ENCODE measurements around the gene GALNT16.

GALNT16 gene

GRCh38 chr14:69300601-69301221 is 40.8 kb downstream of the GALNT16 start:
- H3K4me3 ChIP-seq (ENCODE audit: low read depth, low read length), result no peak overlapping the region
- H3K36me3 ChIP-seq (ENCODE audit: control insufficient read depth, insufficient read depth, low read length), result no peaks in the 10 kb centered on the region
- H3K27ac ChIP-seq (ENCODE audit: low read depth, low read length), result no peak overlapping the region
- no peaks in the 10 kb centered on the region for H3K4me1 ChIP-seq (ENCODE audit: control insufficient read depth, insufficient read depth, low read length)
- H3K27me3 ChIP-seq (ENCODE audit: control insufficient read depth, insufficient read depth, low read length), result no peaks in the 10 kb centered on the region
- no peak overlapping the region for H3K9ac ChIP-seq (ENCODE audit: low read depth, low read length)
- H3K9me3 ChIP-seq (ENCODE audit: control insufficient read depth, insufficient read depth, low read length), result no peaks in the 10 kb centered on the region

- Histone ChIP-seq H3K4me3 (ENCODE audit: low read depth, low read length) (no peak overlapping the region), H3K4me1 (ENCODE audit: control insufficient read depth, insufficient read depth, low read length) (no peaks in the 10 kb centered on the region), H3K27ac (ENCODE audit: low read depth, low read length) (no peak overlapping the region), H3K9ac (ENCODE audit: low read depth, low read length) (no peak overlapping the region), H3K27me3 (ENCODE audit: control insufficient read depth, insufficient read depth, low read length) (no peaks in the 10 kb centered on the region), H3K36me3 (ENCODE audit: control insufficient read depth, insufficient read depth, low read length) (no peaks in the 10 kb centered on the region), H3K9me3 (ENCODE audit: control insufficient read depth, insufficient read depth, low read length) (no peaks in the 10 kb centered on the region)
These were observed 43.1 kb downstream of the GALNT16 start for GRCh38 chr14:69303086-69303485.

- no peak overlapping the region for H3K9ac ChIP-seq (ENCODE audit: low read depth, low read length)
- H3K9me3 ChIP-seq (ENCODE audit: control insufficient read depth, insufficient read depth, low read length), result no peaks in the 10 kb centered on the region
- H3K27ac ChIP-seq (ENCODE audit: low read depth, low read length), result no peak overlapping the region
- H3K4me1 ChIP-seq (ENCODE audit: control insufficient read depth, insufficient read depth, low read length), result peaks cover 9% of the 10 kb centered on the region; the same call in 1 of the 2 replicates
- H3K27me3 ChIP-seq (ENCODE audit: control insufficient read depth, insufficient read depth, low read length), result no peaks in the 10 kb centered on the region
- no peak overlapping the region for H3K4me3 ChIP-seq (ENCODE audit: low read depth, low read length)
- no peaks in the 10 kb centered on the region for H3K36me3 ChIP-seq (ENCODE audit: control insufficient read depth, insufficient read depth, low read length)
These were observed 52.6 kb downstream of the GALNT16 start for GRCh38 chr14:69312608-69313007.

GRCh38 chr14:69313176-69313575 is 53.2 kb downstream of the GALNT16 start:
- Histone ChIP-seq H3K4me1 (ENCODE audit: control insufficient read depth, insufficient read depth, low read length) (peaks cover 13% of the 10 kb centered on the region; the same call in 1 of the 2 replicates), H3K36me3 (ENCODE audit: control insufficient read depth, insufficient read depth, low read length) (no peaks in the 10 kb centered on the region), H3K4me3 (ENCODE audit: low read depth, low read length) (no peak overlapping the region), H3K9ac (ENCODE audit: low read depth, low read length) (no peak overlapping the region), H3K27me3 (ENCODE audit: control insufficient read depth, insufficient read depth, low read length) (no peaks in the 10 kb centered on the region), H3K9me3 (ENCODE audit: control insufficient read depth, insufficient read depth, low read length) (no peaks in the 10 kb centered on the region), H3K27ac (ENCODE audit: low read depth, low read length) (no peak overlapping the region)

GRCh38 chr14:69314327-69314726 is 54.4 kb downstream of the GALNT16 start:
- Histone ChIP-seq H3K27me3 (ENCODE audit: control insufficient read depth, insufficient read depth, low read length) (no peaks in the 10 kb centered on the region), H3K4me1 (ENCODE audit: control insufficient read depth, insufficient read depth, low read length) (peaks cover 16% of the 10 kb centered on the region), H3K27ac (ENCODE audit: low read depth, low read length) (no peak overlapping the region), H3K9ac (ENCODE audit: low read depth, low read length) (no peak overlapping the region), H3K4me3 (ENCODE audit: low read depth, low read length) (no peak overlapping the region), H3K9me3 (ENCODE audit: control insufficient read depth, insufficient read depth, low read length) (no peaks in the 10 kb centered on the region), H3K36me3 (ENCODE audit: control insufficient read depth, insufficient read depth, low read length) (no peaks in the 10 kb centered on the region)

GRCh38 chr14:69315301-69315700 is 55.3 kb downstream of the GALNT16 start:
- no peak overlapping the region for H3K27ac ChIP-seq (ENCODE audit: low read depth, low read length)
- H3K36me3 ChIP-seq (ENCODE audit: control insufficient read depth, insufficient read depth, low read length), result no peaks in the 10 kb centered on the region
- peaks cover 16% of the 10 kb centered on the region for H3K4me1 ChIP-seq (ENCODE audit: control insufficient read depth, insufficient read depth, low read length)
- H3K4me3 ChIP-seq (ENCODE audit: low read depth, low read length), result no peak overlapping the region
- H3K27me3 ChIP-seq (ENCODE audit: control insufficient read depth, insufficient read depth, low read length), result no peaks in the 10 kb centered on the region
- H3K9me3 ChIP-seq (ENCODE audit: control insufficient read depth, insufficient read depth, low read length), result no peaks in the 10 kb centered on the region
- H3K9ac ChIP-seq (ENCODE audit: low read depth, low read length), result no peak overlapping the region

- Histone ChIP-seq H3K9ac (ENCODE audit: low read depth, low read length) (no peak overlapping the region), H3K27ac (ENCODE audit: low read depth, low read length) (no peak overlapping the region), H3K9me3 (ENCODE audit: control insufficient read depth, insufficient read depth, low read length) (no peaks in the 10 kb centered on the region), H3K27me3 (ENCODE audit: control insufficient read depth, insufficient read depth, low read length) (no peaks in the 10 kb centered on the region), H3K4me1 (ENCODE audit: control insufficient read depth, insufficient read depth, low read length) (peaks cover 16% of the 10 kb centered on the region), H3K36me3 (ENCODE audit: control insufficient read depth, insufficient read depth, low read length) (no peaks in the 10 kb centered on the region), H3K4me3 (ENCODE audit: low read depth, low read length) (no peak overlapping the region)
These were observed 56.6 kb downstream of the GALNT16 start for GRCh38 chr14:69316449-69317101.

GRCh38 chr14:69317102-69317755 is 57.3 kb downstream of the GALNT16 start:
- Histone ChIP-seq H3K9me3 (ENCODE audit: control insufficient read depth, insufficient read depth, low read length) (no peaks in the 10 kb centered on the region), H3K27ac (ENCODE audit: low read depth, low read length) (no peak overlapping the region), H3K27me3 (ENCODE audit: control insufficient read depth, insufficient read depth, low read length) (no peaks in the 10 kb centered on the region), H3K4me1 (ENCODE audit: control insufficient read depth, insufficient read depth, low read length) (peaks cover 16% of the 10 kb centered on the region), H3K9ac (ENCODE audit: low read depth, low read length) (no peak overlapping the region), H3K4me3 (ENCODE audit: low read depth, low read length) (no peak overlapping the region), H3K36me3 (ENCODE audit: control insufficient read depth, insufficient read depth, low read length) (no peaks in the 10 kb centered on the region)

- Histone ChIP-seq H3K4me3 (ENCODE audit: low read depth, low read length) (no peak overlapping the region), H3K27me3 (ENCODE audit: control insufficient read depth, insufficient read depth, low read length) (no peaks in the 10 kb centered on the region), H3K36me3 (ENCODE audit: control insufficient read depth, insufficient read depth, low read length) (no peaks in the 10 kb centered on the region), H3K9ac (ENCODE audit: low read depth, low read length) (no peak overlapping the region), H3K9me3 (ENCODE audit: control insufficient read depth, insufficient read depth, low read length) (no peaks in the 10 kb centered on the region), H3K4me1 (ENCODE audit: control insufficient read depth, insufficient read depth, low read length) (peaks cover 16% of the 10 kb centered on the region), H3K27ac (ENCODE audit: low read depth, low read length) (no peak overlapping the region)
These were observed 57.8 kb downstream of the GALNT16 start for GRCh38 chr14:69317780-69318179.

GRCh38 chr14:69318241-69318640 is 58.3 kb downstream of the GALNT16 start:
- Histone ChIP-seq H3K27ac (ENCODE audit: low read depth, low read length) (no peak overlapping the region), H3K36me3 (ENCODE audit: control insufficient read depth, insufficient read depth, low read length) (no peaks in the 10 kb centered on the region)

GRCh38 chr14:69318901-69319475 is 59.0 kb downstream of the GALNT16 start:
- Histone ChIP-seq H3K27me3 (ENCODE audit: control insufficient read depth, insufficient read depth, low read length) (no peaks in the 10 kb centered on the region), H3K9me3 (ENCODE audit: control insufficient read depth, insufficient read depth, low read length) (no peaks in the 10 kb centered on the region), H3K4me1 (ENCODE audit: control insufficient read depth, insufficient read depth, low read length) (peaks cover 25% of the 10 kb centered on the region), H3K4me3 (ENCODE audit: low read depth, low read length) (no peak overlapping the region), H3K27ac (ENCODE audit: low read depth, low read length) (no peak overlapping the region), H3K36me3 (ENCODE audit: control insufficient read depth, insufficient read depth, low read length) (no peaks in the 10 kb centered on the region), H3K9ac (ENCODE audit: low read depth, low read length) (no peak overlapping the region)

More at GRCh38 chr14:69318241-69318640, 58.3 kb downstream of the GALNT16 start:
- no peaks in the 10 kb centered on the region for H3K27me3 ChIP-seq (ENCODE audit: control insufficient read depth, insufficient read depth, low read length)
- H3K9ac ChIP-seq (ENCODE audit: low read depth, low read length), result no peak overlapping the region
- H3K4me1 ChIP-seq (ENCODE audit: control insufficient read depth, insufficient read depth, low read length), result peaks cover 17% of the 10 kb centered on the region
- no peaks in the 10 kb centered on the region for H3K9me3 ChIP-seq (ENCODE audit: control insufficient read depth, insufficient read depth, low read length)
- no peak overlapping the region for H3K4me3 ChIP-seq (ENCODE audit: low read depth, low read length)

Data from HUES48 (cell line).